Panc1 (cell line): ENCODE measurements around the gene LYSET.

Experiments used
- CTCF ChIP-seq: fragments of 450-650 bp; IDR thresholded peaks from 2 replicates; pipeline ENCODE4 v1.5.1; 2017; ENCODE audit warnings: mild to moderate bottlenecking
- POLR2AphosphoS5 ChIP-seq: IDR thresholded peaks from 2 replicates; pipeline ENCODE4 v1.6.1; 2012; ENCODE audit warnings: mild to moderate bottlenecking, low read depth, low read length, moderate library complexity
- SIN3A ChIP-seq: IDR thresholded peaks from 2 replicates; pipeline ENCODE4 v1.6.1; 2012; ENCODE audit warnings: low read depth, mild to moderate bottlenecking, low read length, moderate library complexity, borderline replicate concordance; ENCODE audit not compliant: insufficient read depth
- TCF7L2 ChIP-seq: IDR thresholded peaks from 2 replicates; pipeline ENCODE4 v1.6.1; 2011; ENCODE audit warnings: mild to moderate bottlenecking, low read depth, low read length, inconsistent platforms

GRCh38 chr14:93195316-93195999 lies 10.3 kb downstream of the LYSET start:
- no peak for TF ChIP-seq CTCF
- no peak for TF ChIP-seq POLR2AphosphoS5
- TF ChIP-seq SIN3A, result no peak
- TF ChIP-seq TCF7L2, result no peak
